SK-N-SH treated with all-trans-retinoic acid at 6 μM for 48 hours (cell line): ENCODE results near the gene FAM174B.

ENCODE experiments used
- BACH2 ChIP-seq: fragments of 250-450 bp; sonication (Bioruptor Pico); IDR thresholded peaks from 2 replicates; pipeline ENCODE4 v1.9.0; 2021; ENCODE audit warnings: mild to moderate bottlenecking, borderline replicate concordance
- CREB5 ChIP-seq: fragments of 250-450 bp; sonication (Bioruptor Pico); IDR thresholded peaks from 2 replicates; pipeline ENCODE4 v1.5.1; 2020; ENCODE audit warnings: low read depth, mild to moderate bottlenecking, moderate library complexity
- CSDC2 ChIP-seq: fragments of 250-450 bp; sonication (Bioruptor Pico); IDR thresholded peaks from 2 replicates; pipeline ENCODE4 v1.5.0; 2020; ENCODE audit warnings: mild to moderate bottlenecking, moderate library complexity
- PPARA ChIP-seq: fragments of 250-450 bp; sonication (Bioruptor Pico); IDR thresholded peaks from 2 replicates; pipeline ENCODE4 v1.5.0; 2020; ENCODE audit warnings: mild to moderate bottlenecking, borderline replicate concordance
- ZFP30 ChIP-seq: fragments of 450-650 bp; formaldehyde crosslinking; IDR thresholded peaks from 2 replicates; pipeline ENCODE4 v1.5.0; 2022; ENCODE audit warnings: mild to moderate bottlenecking, moderate library complexity
- ZNF8 ChIP-seq: fragments of 450-650 bp; formaldehyde crosslinking; IDR thresholded peaks from 2 replicates; pipeline ENCODE4 v1.5.0; 2020; ENCODE audit warnings: mild to moderate bottlenecking, moderate library complexity
- TF ChIP-seq, protein P1 (sequence below): fragments of 250-450 bp; sonication (Bioruptor Pico); IDR thresholded peaks from 2 replicates; pipeline ENCODE4 v1.8.0; 2020; ENCODE audit warnings: mild to moderate bottlenecking, moderate library complexity, borderline replicate concordance

DNA sequence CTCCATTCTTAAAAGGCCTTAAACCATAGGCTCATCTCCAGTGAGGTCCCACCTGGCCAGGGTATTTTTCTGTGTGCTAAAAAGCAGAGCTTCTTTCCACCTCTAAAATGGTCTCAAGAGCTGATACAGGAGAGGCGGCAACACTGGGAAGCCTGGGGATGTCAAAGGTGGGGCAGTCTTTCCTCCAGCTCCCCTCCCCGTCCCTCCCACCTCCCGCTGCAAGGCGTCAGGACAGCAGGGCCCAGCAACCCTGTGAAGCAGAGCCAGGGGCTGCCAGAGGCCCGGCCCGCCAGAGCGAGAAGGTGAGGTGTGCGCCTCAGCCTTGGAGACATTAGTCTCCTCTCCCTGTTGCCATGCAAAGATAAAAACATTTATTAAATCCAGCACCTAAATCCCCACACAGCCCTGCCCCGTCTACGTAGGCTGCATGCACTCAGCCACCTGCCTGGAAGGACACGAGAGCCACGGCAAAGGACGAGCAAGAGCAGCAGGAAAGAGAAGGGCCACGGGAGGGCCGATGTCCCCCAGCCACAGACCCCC is 75.6 kb downstream of the FAM174B start:
- TF ChIP-seq ZFP30 (CRISPR knock-in tag): no peak
- TF ChIP-seq CREB5: no peak
- no peak for TF ChIP-seq PPARA (CRISPR knock-in tag)
- TF ChIP-seq ZNF8 (CRISPR knock-in tag): no peak
- TF ChIP-seq, protein P1, sequence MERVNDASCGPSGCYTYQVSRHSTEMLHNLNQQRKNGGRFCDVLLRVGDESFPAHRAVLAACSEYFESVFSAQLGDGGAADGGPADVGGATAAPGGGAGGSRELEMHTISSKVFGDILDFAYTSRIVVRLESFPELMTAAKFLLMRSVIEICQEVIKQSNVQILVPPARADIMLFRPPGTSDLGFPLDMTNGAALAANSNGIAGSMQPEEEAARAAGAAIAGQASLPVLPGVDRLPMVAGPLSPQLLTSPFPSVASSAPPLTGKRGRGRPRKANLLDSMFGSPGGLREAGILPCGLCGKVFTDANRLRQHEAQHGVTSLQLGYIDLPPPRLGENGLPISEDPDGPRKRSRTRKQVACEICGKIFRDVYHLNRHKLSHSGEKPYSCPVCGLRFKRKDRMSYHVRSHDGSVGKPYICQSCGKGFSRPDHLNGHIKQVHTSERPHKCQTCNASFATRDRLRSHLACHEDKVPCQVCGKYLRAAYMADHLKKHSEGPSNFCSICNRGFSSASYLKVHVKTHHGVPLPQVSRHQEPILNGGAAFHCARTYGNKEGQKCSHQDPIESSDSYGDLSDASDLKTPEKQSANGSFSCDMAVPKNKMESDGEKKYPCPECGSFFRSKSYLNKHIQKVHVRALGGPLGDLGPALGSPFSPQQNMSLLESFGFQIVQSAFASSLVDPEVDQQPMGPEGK (CRISPR knock-in tag): no peak
- TF ChIP-seq BACH2 (CRISPR knock-in tag): no peak
- TF ChIP-seq CSDC2: no peak
